Large intestine (tissue), 3 donors: Measurements from ENCODE around the gene EML1. TPM values are rescaled to one million over a fixed set of nuclear protein-coding genes. Genes with fewer than 3 reads are reported as not detected.

ENCODE experiments used
- DNase-seq, 2 donors: peaks; one replicate each; pipeline versions ENCODE4 v3.0.0 to v3.0.0-alpha.2; 2013
- H3K27ac ChIP-seq: one replicate; pipeline ENCODE4 v1.5.1; 2013; ENCODE audit warnings: low read length
- H3K27me3 ChIP-seq: 2 replicates; pipeline ENCODE4 v1.6.1; 2013; ENCODE audit warnings: low read length; ENCODE audit not compliant: control insufficient read depth, insufficient read depth
- H3K36me3 ChIP-seq: 2 replicates; pipeline ENCODE4 v1.6.1; 2013; ENCODE audit warnings: low read length; ENCODE audit not compliant: control insufficient read depth, insufficient read depth
- H3K4me1 ChIP-seq: one replicate; pipeline ENCODE4 v1.6.1; 2013; ENCODE audit warnings: low read length; ENCODE audit not compliant: control insufficient read depth, insufficient read depth
- H3K4me3 ChIP-seq: one replicate; pipeline ENCODE4 v1.5.1; 2013; ENCODE audit warnings: low read length
- H3K9me3 ChIP-seq: one replicate; pipeline ENCODE4 v1.6.1; 2013; ENCODE audit warnings: mild to moderate bottlenecking, low read depth, low read length, moderate library complexity; ENCODE audit not compliant: control insufficient read depth
- WGBS: methylation state at CpG from one replicate; pipeline ENCODE4 v1.1.5; 2013; ENCODE audit warnings: low lambda C conversion rate; ENCODE audit not compliant: insufficient coverage; 5-methylcytosine and 5-hydroxymethylcytosine counted together
- polyA plus RNA-seq: library from polyadenylated mRNA; unstranded; fragments of 120-200 nt; gene quantifications from one replicate; pipeline ENCODE4 v1.2.1, GENCODE V29; 2013

Gene EML1
- polyA plus RNA-seq, 1 donor: 22.0 TPM

- no peak for DNase-seq
- Histone ChIP-seq H3K36me3 (peaks cover 35% of the 10 kb centered on the region), H3K27ac (no peak overlapping the region), H3K27me3 (no peaks in the 10 kb centered on the region), H3K9me3 (no peaks in the 10 kb centered on the region), H3K4me1 (no peaks in the 10 kb centered on the region), H3K4me3 (no peak overlapping the region)
- no CpG with 5 or more reads among the region's 4 CpGs for WGBS
These were observed 128.2 kb downstream of the EML1 start for GRCh38 chr14:99921425-99921824.

- Histone ChIP-seq H3K27ac (no peak overlapping the region), H3K9me3 (no peaks in the 10 kb centered on the region), H3K36me3 (peaks cover 16% of the 10 kb centered on the region), H3K27me3 (no peaks in the 10 kb centered on the region), H3K4me3 (no peak overlapping the region), H3K4me1 (no peaks in the 10 kb centered on the region)
- no peak for DNase-seq
- no CpG with 5 or more reads among the region's 1 CpG for WGBS
These were observed 131.2 kb downstream of the EML1 start for GRCh38 chr14:99924379-99924778.

- Histone ChIP-seq H3K4me3 (no peak overlapping the region), H3K27ac (no peak overlapping the region), H3K9me3 (no peaks in the 10 kb centered on the region), H3K4me1 (no peaks in the 10 kb centered on the region), H3K36me3 (peaks cover 9% of the 10 kb centered on the region), H3K27me3 (no peaks in the 10 kb centered on the region)
- 83% methylated on average over 2 of the region's 7 CpGs for WGBS
- peak in 1 of 2 donors; percentile 24 for DNase-seq
These were observed 132.3 kb downstream of the EML1 start for GRCh38 chr14:99925471-99925870.

GRCh38 chr14:99928963-99929362 lies 135.8 kb downstream of the EML1 start:
- Histone ChIP-seq H3K4me1 (no peaks in the 10 kb centered on the region), H3K4me3 (no peak overlapping the region), H3K27ac (no peak overlapping the region), H3K9me3 (no peaks in the 10 kb centered on the region), H3K27me3 (no peaks in the 10 kb centered on the region), H3K36me3 (no peaks in the 10 kb centered on the region)
- WGBS: 100% methylated on average over 2 of the region's 5 CpGs
- no peak for DNase-seq

GRCh38 chr14:99929601-99930000 lies 136.4 kb downstream of the EML1 start:
- Histone ChIP-seq H3K9me3 (no peaks in the 10 kb centered on the region), H3K4me3 (no peak overlapping the region), H3K4me1 (no peaks in the 10 kb centered on the region), H3K36me3 (no peaks in the 10 kb centered on the region), H3K27me3 (no peaks in the 10 kb centered on the region), H3K27ac (no peak overlapping the region)
- 87% methylated on average over 3 of the region's 6 CpGs for WGBS
- DNase-seq: no peak

GRCh38 chr14:99930420-99931274 lies 137.4 kb downstream of the EML1 start:
- H3K27me3 ChIP-seq: no peaks in the 10 kb centered on the region
- no CpG with 5 or more reads among the region's 6 CpGs for WGBS
- no peak overlapping the region for H3K4me3 ChIP-seq
- no peaks in the 10 kb centered on the region for H3K9me3 ChIP-seq
- no peaks in the 10 kb centered on the region for H3K4me1 ChIP-seq
- H3K27ac ChIP-seq: no peak overlapping the region
- no peak for DNase-seq
- peaks cover 2% of the 10 kb centered on the region for H3K36me3 ChIP-seq

GRCh38 chr14:99931308-99931707 lies 138.1 kb downstream of the EML1 start:
- H3K4me1 ChIP-seq: no peaks in the 10 kb centered on the region
- H3K9me3 ChIP-seq: no peaks in the 10 kb centered on the region
- no peak overlapping the region for H3K27ac ChIP-seq
- peaks cover 7% of the 10 kb centered on the region for H3K36me3 ChIP-seq
- no peak overlapping the region for H3K4me3 ChIP-seq
- no peak for DNase-seq
- 83% methylated on average over 1 of the region's 4 CpGs for WGBS
- H3K27me3 ChIP-seq: no peaks in the 10 kb centered on the region

- DNase-seq: no peak
- Histone ChIP-seq H3K27me3 (no peaks in the 10 kb centered on the region), H3K4me3 (no peak overlapping the region), H3K9me3 (no peaks in the 10 kb centered on the region), H3K4me1 (no peaks in the 10 kb centered on the region), H3K27ac (no peak overlapping the region), H3K36me3 (peaks cover 38% of the 10 kb centered on the region)
- 97% methylated on average over 6 of the region's 16 CpGs for WGBS
These were observed 142.8 kb downstream of the EML1 start for GRCh38 chr14:99936056-99936455.

- Histone ChIP-seq H3K4me3 (no peak overlapping the region), H3K36me3 (peaks cover 40% of the 10 kb centered on the region), H3K4me1 (no peaks in the 10 kb centered on the region), H3K27ac (no peak overlapping the region), H3K27me3 (no peaks in the 10 kb centered on the region), H3K9me3 (no peaks in the 10 kb centered on the region)
- no CpG with 5 or more reads among the region's 29 CpGs for WGBS
- DNase-seq: no peak
These were observed 143.7 kb downstream of the EML1 start for GRCh38 chr14:99936738-99937474.

GRCh38 chr14:99937475-99938244 lies 144.4 kb downstream of the EML1 start:
- peak in 1 of 2 donors; percentile 33 for DNase-seq
- H3K4me3 ChIP-seq: no peak overlapping the region
- no CpG with 5 or more reads among the region's 14 CpGs for WGBS
- H3K4me1 ChIP-seq: no peaks in the 10 kb centered on the region
- H3K36me3 ChIP-seq: peaks cover 47% of the 10 kb centered on the region
- no peaks in the 10 kb centered on the region for H3K27me3 ChIP-seq
- no peak overlapping the region for H3K27ac ChIP-seq
- H3K9me3 ChIP-seq: no peaks in the 10 kb centered on the region
